Measurements from ENCODE around the gene LOXHD1.

Gene LOXHD1

GRCh38 chr18:46477425-46478011 lies 179.5 kb downstream of the LOXHD1 start:
- Mint-ChIP-seq H3K36me3 (no peaks in the 10 kb centered on the region), H3K9me3 (no peaks in the 10 kb centered on the region), H3K27me3 (peaks cover 2% of the 10 kb centered on the region), H3K4me1 (peaks cover 11% of the 10 kb centered on the region), H3K4me3 (no peak overlapping the region), H3K27ac (no peak overlapping the region)

- Mint-ChIP-seq H3K4me1 (peaks cover 11% of the 10 kb centered on the region), H3K9me3 (no peaks in the 10 kb centered on the region), H3K4me3 (no peak overlapping the region), H3K27ac (no peak overlapping the region), H3K27me3 (peaks cover 2% of the 10 kb centered on the region), H3K36me3 (no peaks in the 10 kb centered on the region)
Measured at GRCh38 chr18:46475390-46475752, 181.6 kb downstream of the LOXHD1 start.

- H3K4me3 Mint-ChIP-seq: no peak overlapping the region
- H3K36me3 Mint-ChIP-seq: no peaks in the 10 kb centered on the region
- H3K27ac Mint-ChIP-seq: no peak overlapping the region
- no peaks in the 10 kb centered on the region for H3K9me3 Mint-ChIP-seq
- H3K4me1 Mint-ChIP-seq: peaks cover 11% of the 10 kb centered on the region
- peaks cover 2% of the 10 kb centered on the region for H3K27me3 Mint-ChIP-seq
Measured at GRCh38 chr18:46474487-46475389, 182.3 kb downstream of the LOXHD1 start.

DNA sequence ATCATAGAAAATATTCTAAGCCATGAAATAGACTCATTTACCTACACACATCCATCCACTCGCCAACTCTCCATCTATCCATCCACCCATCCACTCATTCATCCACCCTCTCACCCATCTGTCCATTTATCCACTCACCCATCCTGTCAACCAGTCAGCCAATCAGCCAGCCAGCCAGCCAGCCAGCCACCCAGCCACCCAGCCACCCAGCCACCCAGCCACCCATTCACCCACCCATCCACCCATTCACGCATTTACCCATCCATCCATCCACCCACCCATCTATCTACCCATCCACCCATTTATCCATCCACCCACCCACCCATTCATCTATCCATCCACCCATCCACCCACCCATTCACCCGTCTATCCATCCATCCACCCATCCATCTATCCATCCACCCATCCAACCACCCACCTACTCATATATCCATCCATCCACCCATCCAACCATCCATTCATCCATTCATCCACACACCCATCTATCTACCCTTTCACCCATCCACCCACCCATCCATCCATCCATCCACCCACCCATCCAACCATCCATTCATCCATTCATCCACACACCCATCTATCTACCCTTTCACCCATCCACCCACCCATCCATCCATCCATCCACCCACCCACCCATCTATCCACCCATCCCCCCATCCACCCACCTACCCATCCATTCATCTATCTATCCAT lies 185.1 kb downstream of the LOXHD1 start:
- Mint-ChIP-seq H3K4me1 (peaks cover 11% of the 10 kb centered on the region), H3K27me3 (peaks cover 2% of the 10 kb centered on the region), H3K9me3 (no peaks in the 10 kb centered on the region), H3K27ac (no peak overlapping the region), H3K36me3 (no peaks in the 10 kb centered on the region), H3K4me3 (no peak overlapping the region)

- Mint-ChIP-seq H3K4me1 (peaks cover 11% of the 10 kb centered on the region), H3K27ac (no peak overlapping the region), H3K27me3 (peaks cover 2% of the 10 kb centered on the region), H3K4me3 (no peak overlapping the region), H3K9me3 (no peaks in the 10 kb centered on the region), H3K36me3 (no peaks in the 10 kb centered on the region)
Measured at GRCh38 chr18:46470714-46471113, 186.3 kb downstream of the LOXHD1 start.

- H3K4me3 Mint-ChIP-seq: no peak overlapping the region
- H3K27me3 Mint-ChIP-seq: peaks cover 5% of the 10 kb centered on the region
- H3K36me3 Mint-ChIP-seq: no peaks in the 10 kb centered on the region
- H3K27ac Mint-ChIP-seq: no peak overlapping the region
- no peaks in the 10 kb centered on the region for H3K4me1 Mint-ChIP-seq
- no peaks in the 10 kb centered on the region for H3K9me3 Mint-ChIP-seq
Measured at GRCh38 chr18:46469186-46469915, 187.7 kb downstream of the LOXHD1 start.

- Mint-ChIP-seq H3K27ac (no peak overlapping the region), H3K9me3 (no peaks in the 10 kb centered on the region), H3K4me3 (no peak overlapping the region), H3K4me1 (no peaks in the 10 kb centered on the region), H3K36me3 (no peaks in the 10 kb centered on the region), H3K27me3 (peaks cover 5% of the 10 kb centered on the region)
Measured at GRCh38 chr18:46468426-46469180, 188.4 kb downstream of the LOXHD1 start.

DNA sequence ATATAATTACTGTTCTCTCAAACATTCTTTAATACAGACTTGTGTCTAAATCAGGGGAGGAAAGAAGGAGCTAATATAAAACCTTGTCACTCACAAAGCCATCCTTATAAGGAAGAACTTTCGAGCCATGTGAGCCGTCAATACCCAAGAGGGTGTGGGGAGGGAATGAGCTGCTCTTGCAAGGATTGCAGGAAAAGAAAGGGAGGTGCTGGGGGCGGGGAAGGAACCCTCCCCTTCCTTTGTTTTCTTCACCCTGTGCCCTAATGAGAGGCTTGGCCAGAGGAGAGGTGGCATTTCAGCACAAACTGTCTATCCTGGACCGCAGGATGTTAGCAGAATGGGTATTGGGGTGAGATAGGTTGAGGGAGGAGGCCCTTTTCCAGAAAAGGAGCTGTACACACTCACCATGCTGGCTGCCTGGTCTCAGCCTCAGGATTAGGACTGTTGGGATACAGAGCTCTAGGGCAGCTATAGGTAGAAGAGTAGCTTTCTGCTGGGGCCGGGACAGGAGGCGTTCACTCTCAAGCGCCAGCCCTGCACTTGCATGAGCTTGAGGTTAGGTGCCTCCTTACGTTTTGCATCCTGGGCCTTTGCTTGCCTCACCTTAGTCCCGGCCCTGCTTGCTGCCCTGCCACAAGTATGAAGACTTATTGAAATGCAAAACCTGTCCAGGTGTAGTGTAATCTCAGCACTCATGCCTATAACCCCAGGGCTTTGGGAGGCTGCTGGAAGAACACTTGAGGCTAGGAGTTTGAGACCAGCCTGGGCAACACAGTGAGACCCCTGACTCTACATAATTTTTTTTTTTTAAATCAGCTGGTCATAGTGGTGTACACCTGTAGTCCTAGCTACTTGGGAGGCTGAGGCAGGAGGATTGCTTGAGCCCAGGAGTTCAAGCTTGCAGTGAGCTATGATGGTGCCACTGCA lies 190.5 kb downstream of the LOXHD1 start:
- Mint-ChIP-seq H3K27me3 (peaks cover 5% of the 10 kb centered on the region), H3K9me3 (no peaks in the 10 kb centered on the region), H3K4me1 (no peaks in the 10 kb centered on the region), H3K36me3 (no peaks in the 10 kb centered on the region), H3K27ac (no peak overlapping the region), H3K4me3 (no peak overlapping the region)

- peaks cover 5% of the 10 kb centered on the region for H3K27me3 Mint-ChIP-seq
- no peak overlapping the region for H3K4me3 Mint-ChIP-seq
- no peak overlapping the region for H3K27ac Mint-ChIP-seq
Measured at GRCh38 chr18:46464926-46465655, 191.9 kb downstream of the LOXHD1 start.

DNA sequence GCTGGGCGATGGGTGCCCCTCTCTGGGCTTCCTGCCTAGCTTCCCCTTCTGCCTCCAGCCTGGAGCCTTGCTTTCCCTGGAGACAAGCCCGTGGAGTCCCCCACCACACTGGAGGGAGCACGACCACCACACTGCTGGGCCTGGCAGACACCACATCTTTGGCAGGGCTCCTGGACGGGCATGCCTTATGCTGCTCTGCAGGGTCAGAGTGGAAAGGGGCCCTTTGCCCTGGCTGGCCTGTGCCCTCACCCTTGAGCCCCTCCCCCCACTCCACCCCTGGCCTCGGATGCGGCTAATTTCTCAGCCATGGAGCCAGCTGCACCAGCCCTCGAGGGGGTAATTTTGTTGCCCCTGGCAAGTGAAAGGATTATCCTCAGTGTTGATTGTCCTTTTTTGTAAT lies 194.5 kb downstream of the LOXHD1 start:
- Mint-ChIP-seq H3K4me3 (no peak overlapping the region), H3K27me3 (peaks cover 3% of the 10 kb centered on the region), H3K27ac (no peak overlapping the region), H3K36me3 (no peaks in the 10 kb centered on the region), H3K4me1 (no peaks in the 10 kb centered on the region), H3K9me3 (no peaks in the 10 kb centered on the region)

More at GRCh38 chr18:46464926-46465655, 191.9 kb downstream of the LOXHD1 start:
- H3K36me3 Mint-ChIP-seq: no peaks in the 10 kb centered on the region
- H3K4me1 Mint-ChIP-seq: no peaks in the 10 kb centered on the region
- no peaks in the 10 kb centered on the region for H3K9me3 Mint-ChIP-seq

GRCh38 chr18:46461993-46462392 lies 195.0 kb downstream of the LOXHD1 start:
- no peaks in the 10 kb centered on the region for H3K4me1 Mint-ChIP-seq
- H3K36me3 Mint-ChIP-seq: no peaks in the 10 kb centered on the region
- no peaks in the 10 kb centered on the region for H3K9me3 Mint-ChIP-seq
- no peak overlapping the region for H3K4me3 Mint-ChIP-seq
- peaks cover 3% of the 10 kb centered on the region for H3K27me3 Mint-ChIP-seq
- H3K27ac Mint-ChIP-seq: no peak overlapping the region

GRCh38 chr18:46460754-46461153 lies 196.3 kb downstream of the LOXHD1 start:
- Mint-ChIP-seq H3K36me3 (no peaks in the 10 kb centered on the region), H3K27ac (no peak overlapping the region), H3K4me3 (no peak overlapping the region), H3K4me1 (no peaks in the 10 kb centered on the region), H3K9me3 (no peaks in the 10 kb centered on the region), H3K27me3 (peaks cover 3% of the 10 kb centered on the region)

GRCh38 chr18:46459789-46460455 lies 197.1 kb downstream of the LOXHD1 start:
- H3K9me3 Mint-ChIP-seq: no peaks in the 10 kb centered on the region
- H3K4me3 Mint-ChIP-seq: no peak overlapping the region
- peaks cover 2% of the 10 kb centered on the region for H3K27me3 Mint-ChIP-seq
- no peaks in the 10 kb centered on the region for H3K4me1 Mint-ChIP-seq
- no peaks in the 10 kb centered on the region for H3K36me3 Mint-ChIP-seq
- no peak overlapping the region for H3K27ac Mint-ChIP-seq

All from activated naive CD4-positive, alpha-beta T cell treated with anti-CD3 and anti-CD28 coated beads, Interleukin-2, amount 50 U/mL, for 24 hours (primary cell).